ENCODE measurements around the gene REEP1. TPM values are rescaled to one million over a fixed set of nuclear protein-coding genes. Genes with fewer than 3 reads are reported as not detected.

The REEP1 gene
- total RNA-seq, 1 experiment from 2014 or later, result 3.6 TPM

GRCh38 chr2:86358957-86359356 is 21.5 kb upstream of the REEP1 start:
- ChIA-PET POLR2A (ENCODE audit: low non-redundant PET) (no interaction called here), CTCF (no interaction called here)

GRCh38 chr2:86357392-86357963 is 20.1 kb upstream of the REEP1 start:
- DNase-seq (ENCODE audit: low spot score), result no peak
- no TSS peak for BruUV-seq (replicated peaks)
- TF ChIP-seq EZH2 (IDR thresholded peaks at IDR 0.05; ENCODE audit: borderline replicate concordance, low read depth, low read length, poor library complexity, severe bottlenecking) (no peak), CTCF (conservative IDR thresholded peaks at IDR 0.05; ENCODE audit: low read depth, low read length) (no peak)
- intact Hi-C loops (cut with micrococcal nuclease; ENCODE audit: unreplicated experiment), result no loop called here
- Histone ChIP-seq H3K27ac (ENCODE audit: low read depth, low read length, poor library complexity, severe bottlenecking) (no peak overlapping the region), H3K9me3 (ENCODE audit: low read depth, low read length, poor library complexity, severe bottlenecking) (no peaks in the 10 kb centered on the region), H3K36me3 (ENCODE audit: insufficient read depth, low read length, poor library complexity, severe bottlenecking) (no peaks in the 10 kb centered on the region), H3K4me1 (ENCODE audit: insufficient read depth, low read length, poor library complexity, severe bottlenecking) (no peaks in the 10 kb centered on the region), H3K4me3 (ENCODE audit: low read depth, low read length, poor library complexity, severe bottlenecking) (no peak overlapping the region), H3K27me3 (replicated peaks; ENCODE audit: insufficient read depth, low read depth, low read length, poor library complexity) (no peaks in the 10 kb centered on the region)
- ChIA-PET CTCF (no interaction called here), POLR2A (ENCODE audit: low non-redundant PET) (no interaction called here)

More at GRCh38 chr2:86358957-86359356, 21.5 kb upstream of the REEP1 start:
- no peak overlapping the region for H3K4me3 ChIP-seq (ENCODE audit: low read depth, low read length, poor library complexity, severe bottlenecking)
- H3K9me3 ChIP-seq (ENCODE audit: low read depth, low read length, poor library complexity, severe bottlenecking), result no peaks in the 10 kb centered on the region
- H3K27ac ChIP-seq (ENCODE audit: low read depth, low read length, poor library complexity, severe bottlenecking), result no peak overlapping the region
- intact Hi-C loops (cut with micrococcal nuclease; ENCODE audit: unreplicated experiment), result no loop called here
- no peaks in the 10 kb centered on the region for H3K36me3 ChIP-seq (ENCODE audit: insufficient read depth, low read length, poor library complexity, severe bottlenecking)
- no peak for TF ChIP-seq EZH2 (IDR thresholded peaks at IDR 0.05; ENCODE audit: borderline replicate concordance, low read depth, low read length, poor library complexity, severe bottlenecking)
- TF ChIP-seq CTCF (conservative IDR thresholded peaks at IDR 0.05; ENCODE audit: low read depth, low read length), result no peak
- H3K27me3 ChIP-seq (replicated peaks; ENCODE audit: insufficient read depth, low read depth, low read length, poor library complexity), result no peaks in the 10 kb centered on the region
- no peak for DNase-seq (ENCODE audit: low spot score)
- no peaks in the 10 kb centered on the region for H3K4me1 ChIP-seq (ENCODE audit: insufficient read depth, low read length, poor library complexity, severe bottlenecking)
- no TSS peak for BruUV-seq (replicated peaks)

GRCh38 chr2:86352727-86353221 is 15.3 kb upstream of the REEP1 start:
- intact Hi-C loops (cut with micrococcal nuclease; ENCODE audit: unreplicated experiment), result no loop called here
- H3K9me3 ChIP-seq (ENCODE audit: low read depth, low read length, poor library complexity, severe bottlenecking), result no peaks in the 10 kb centered on the region
- H3K4me1 ChIP-seq (ENCODE audit: insufficient read depth, low read length, poor library complexity, severe bottlenecking), result no peaks in the 10 kb centered on the region
- BruUV-seq (replicated peaks), result no TSS peak
- ChIA-PET POLR2A (ENCODE audit: low non-redundant PET) (no interaction called here), CTCF (no interaction called here)
- no peak overlapping the region for H3K4me3 ChIP-seq (ENCODE audit: low read depth, low read length, poor library complexity, severe bottlenecking)
- TF ChIP-seq CTCF (conservative IDR thresholded peaks at IDR 0.05; ENCODE audit: low read depth, low read length) (no peak), EZH2 (IDR thresholded peaks at IDR 0.05; ENCODE audit: borderline replicate concordance, low read depth, low read length, poor library complexity, severe bottlenecking) (no peak)
- no peak for DNase-seq (ENCODE audit: low spot score)
- no peaks in the 10 kb centered on the region for H3K27me3 ChIP-seq (replicated peaks; ENCODE audit: insufficient read depth, low read depth, low read length, poor library complexity)
- no peak overlapping the region for H3K27ac ChIP-seq (ENCODE audit: low read depth, low read length, poor library complexity, severe bottlenecking)
- no peaks in the 10 kb centered on the region for H3K36me3 ChIP-seq (ENCODE audit: insufficient read depth, low read length, poor library complexity, severe bottlenecking)
